ENCODE data around the gene HSPA12B. TPM values are rescaled to one million over a fixed set of nuclear protein-coding genes. Genes with fewer than 3 reads are reported as not detected.

Gene HSPA12B
- total and polyA plus RNA-seq, 2 donors (not counting 3 experiments of a cell fraction or from before 2014, with no cell fraction given) = 3.7 to 6.6 TPM

GRCh38 chr20:3745686-3746173 lies 13.2 kb downstream of the HSPA12B start:
- no peak for DNase-seq (ENCODE audit: low read depth, low spot score)
- intact Hi-C loops (cut with micrococcal nuclease) = no loop called here

More at GRCh38 chr20:3745686-3746173, 13.2 kb downstream of the HSPA12B start:
- H3K27ac ChIP-seq (ENCODE audit: insufficient read depth, low read depth, low read length) = no peak overlapping the region
- H3K27me3 ChIP-seq (ENCODE audit: control insufficient read depth in 2 of 2, insufficient read depth in 2 of 2, low read length in 2 of 2) = no peaks in the 10 kb centered on the region
- dilution Hi-C loops (cut with MboI; ENCODE audit: extremely low pct_ligation_motif_present, low sequenced_read_pairs) = no loop called here
- no TSS peak for BruUV-seq (replicated peaks)
- H3K4me1 ChIP-seq (ENCODE audit: control insufficient read depth, extremely low read depth, insufficient read depth, low read length) = no peaks in the 10 kb centered on the region
- no peaks in the 10 kb centered on the region for H4K20me1 ChIP-seq (replicated peaks; ENCODE audit: control insufficient read depth, extremely low read depth, insufficient read depth, low read length)
- no peak overlapping the region for H3K4me2 ChIP-seq (ENCODE audit: insufficient read depth, low read length)
- TF ChIP-seq POLR2A (IDR thresholded peaks at IDR 0.05; ENCODE audit: low read depth, low read length) (no peak), JUN (IDR thresholded peaks at IDR 0.05; ENCODE audit: borderline replicate concordance, insufficient read depth, insufficient read length, low read depth) (no peak), POLR2AphosphoS5 (IDR thresholded peaks at IDR 0.05; ENCODE audit: insufficient read depth, low read depth, low read length) (no peak), MYC (IDR thresholded peaks at IDR 0.05; ENCODE audit: low read depth, low read length) (no peak), GATA2 (IDR thresholded peaks at IDR 0.05; ENCODE audit: insufficient read depth, insufficient read length, low read depth, low read length) (no peak), CTCF (IDR thresholded peaks at IDR 0.05; ENCODE audit: extremely low read depth in 1 of 2, insufficient read depth in 1 of 2, low read depth in 1 of 2, low read length in 2 of 2) (no peak), MAX (IDR thresholded peaks at IDR 0.05; ENCODE audit: insufficient read depth, insufficient read length) (no peak), EZH2 (IDR thresholded peaks at IDR 0.05; ENCODE audit: borderline replicate concordance, low read depth, low read length, severe bottlenecking) (no peak), FOS (IDR thresholded peaks at IDR 0.05; ENCODE audit: borderline replicate concordance, insufficient read depth, low read length) (no peak)
- FAIRE-seq = no peak
- ChIA-PET CTCF (interaction anchor here (1.0 to 2.9 kb wide), 5 partner anchors 12 to 69 kb away, joined by 3 to 16 read pairs (median 5); partner anchors contain the start of gene ADISSP), POLR2A (interaction anchor here (1.0 kb wide), 1 partner anchor 22 kb away, joined by 3 read pairs; the partner anchor contains the start of gene ADISSP)
- no peaks in the 10 kb centered on the region for H3K79me2 ChIP-seq (ENCODE audit: control insufficient read depth, insufficient read depth, low read length)
- H3K9me3 ChIP-seq (replicated peaks; ENCODE audit: control insufficient read depth, insufficient read depth, low read length) = no peaks in the 10 kb centered on the region
- no peak overlapping the region for H3K9ac ChIP-seq (replicated peaks; ENCODE audit: extremely low read depth, insufficient read depth, low read length)
- peaks cover 0 to 3% of the 10 kb centered on the region in 2 experiments for H3K36me3 ChIP-seq (ENCODE audit: control insufficient read depth in 2 of 2, extremely low read depth in 1 of 2, insufficient read depth in 2 of 2, low read length in 2 of 2)
- H3K4me3 ChIP-seq (replicated peaks in 1 of 3; ENCODE audit: insufficient read depth in 1 of 3, low read depth in 1 of 3, low read length in 3 of 3) = no peak overlapping the region
- H3K9me1 ChIP-seq (replicated peaks; ENCODE audit: control insufficient read depth, extremely low read depth, insufficient read depth, low read length) = no peaks in the 10 kb centered on the region
- H2AFZ ChIP-seq (ENCODE audit: low read depth, low read length) = no peak overlapping the region
